ENCODE data around the gene HSPA12B.

HSPA12B gene

DNA sequence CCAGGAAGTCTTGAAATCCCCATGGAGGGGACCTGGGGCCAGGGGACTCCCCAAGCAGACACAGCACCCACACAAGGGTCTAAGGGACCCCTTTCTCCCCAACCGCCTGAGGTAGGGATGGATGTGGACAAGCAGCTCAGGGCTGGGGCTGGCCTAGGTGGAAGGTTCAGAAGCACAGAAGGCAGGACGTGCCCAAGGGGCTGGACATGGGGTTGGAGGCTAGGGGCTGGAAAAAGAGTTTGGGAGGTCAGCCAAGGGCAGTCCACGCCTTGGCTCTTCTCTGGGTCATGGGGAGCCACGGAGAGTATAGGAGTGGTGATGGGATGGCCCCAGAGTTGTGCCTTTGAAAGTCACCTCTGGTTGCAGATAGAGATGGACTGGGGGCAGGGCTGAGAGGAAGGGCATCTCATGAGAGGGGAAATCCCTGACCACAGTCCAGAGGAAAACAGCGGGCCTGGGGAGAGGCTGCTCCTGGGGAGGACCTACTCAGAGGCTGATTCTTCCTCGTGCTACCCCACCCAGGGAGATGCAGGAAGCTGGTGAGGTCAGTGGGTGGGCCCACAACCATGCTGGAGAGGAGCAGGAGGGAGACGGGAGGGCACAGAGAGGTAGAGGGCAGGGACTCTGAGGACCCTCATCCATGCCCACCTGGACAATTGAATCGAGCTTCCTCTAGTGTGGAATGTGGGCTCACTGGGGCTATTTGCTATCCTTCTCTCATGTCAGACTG, 2.5 kb upstream of the HSPA12B start:
- DNase-seq (ENCODE audit: low read depth): no peak

DNA sequence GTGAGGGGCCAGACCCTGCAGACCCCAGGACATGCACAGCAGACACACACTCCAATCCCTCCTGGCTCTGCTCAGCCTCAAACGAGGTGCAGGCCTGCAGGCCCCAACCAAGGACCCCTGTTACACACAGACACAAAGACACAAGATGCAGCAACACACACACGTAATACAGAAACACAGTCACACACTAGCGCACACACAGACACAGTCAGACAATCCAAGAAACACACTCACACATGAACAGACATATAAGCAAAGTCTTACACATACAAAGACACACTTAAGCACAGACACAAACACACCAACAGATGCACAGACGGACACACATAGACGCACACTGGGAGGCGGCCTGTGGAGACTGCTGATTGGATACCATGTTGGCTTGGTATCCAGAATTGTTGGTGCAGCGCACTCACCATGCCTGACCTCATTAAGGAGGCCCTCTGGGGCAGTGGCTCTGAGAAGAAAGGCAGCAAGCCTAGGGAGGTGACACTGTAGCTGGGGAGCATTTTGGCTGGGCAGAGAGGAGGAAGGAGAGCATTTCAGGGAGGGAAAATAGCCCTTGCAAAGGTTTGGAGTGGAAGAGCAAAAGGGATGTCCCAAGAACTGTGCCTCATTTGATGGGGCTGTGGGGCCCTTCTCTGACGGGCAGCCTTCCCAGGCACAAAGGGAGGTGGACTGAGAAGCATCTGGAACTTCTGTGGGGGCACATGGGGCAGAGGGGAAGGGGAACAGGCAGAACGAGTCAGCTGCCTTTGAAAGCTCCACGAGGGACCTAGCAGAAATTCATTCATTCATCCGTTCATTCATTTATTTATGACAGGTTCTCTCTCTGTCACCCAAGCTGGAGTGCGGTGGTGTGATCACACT, 1.4 kb upstream of the HSPA12B start:
- no peak for DNase-seq (ENCODE audit: low read depth)

DNA sequence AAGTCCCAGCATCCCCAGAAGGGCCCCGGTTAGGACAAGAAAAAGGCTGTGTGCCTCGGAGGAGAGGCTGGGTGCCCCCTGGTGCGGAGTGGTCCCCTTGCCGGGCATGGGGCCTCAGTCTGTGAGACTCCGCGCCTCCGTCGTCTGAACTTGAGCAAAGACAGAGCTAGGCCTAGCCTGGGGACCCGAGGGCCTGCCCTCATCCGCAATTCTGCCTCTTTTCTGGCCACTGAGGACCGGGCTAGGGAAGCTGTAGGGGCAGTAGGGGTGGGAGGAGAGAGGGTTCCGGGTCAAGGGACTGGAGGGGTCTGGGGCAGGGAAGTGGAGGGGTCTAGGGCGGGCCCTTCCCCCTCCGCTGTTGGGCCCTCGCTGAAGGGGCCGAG, 550 bp upstream of the HSPA12B start:
- no peak for DNase-seq (ENCODE audit: low read depth)

DNA sequence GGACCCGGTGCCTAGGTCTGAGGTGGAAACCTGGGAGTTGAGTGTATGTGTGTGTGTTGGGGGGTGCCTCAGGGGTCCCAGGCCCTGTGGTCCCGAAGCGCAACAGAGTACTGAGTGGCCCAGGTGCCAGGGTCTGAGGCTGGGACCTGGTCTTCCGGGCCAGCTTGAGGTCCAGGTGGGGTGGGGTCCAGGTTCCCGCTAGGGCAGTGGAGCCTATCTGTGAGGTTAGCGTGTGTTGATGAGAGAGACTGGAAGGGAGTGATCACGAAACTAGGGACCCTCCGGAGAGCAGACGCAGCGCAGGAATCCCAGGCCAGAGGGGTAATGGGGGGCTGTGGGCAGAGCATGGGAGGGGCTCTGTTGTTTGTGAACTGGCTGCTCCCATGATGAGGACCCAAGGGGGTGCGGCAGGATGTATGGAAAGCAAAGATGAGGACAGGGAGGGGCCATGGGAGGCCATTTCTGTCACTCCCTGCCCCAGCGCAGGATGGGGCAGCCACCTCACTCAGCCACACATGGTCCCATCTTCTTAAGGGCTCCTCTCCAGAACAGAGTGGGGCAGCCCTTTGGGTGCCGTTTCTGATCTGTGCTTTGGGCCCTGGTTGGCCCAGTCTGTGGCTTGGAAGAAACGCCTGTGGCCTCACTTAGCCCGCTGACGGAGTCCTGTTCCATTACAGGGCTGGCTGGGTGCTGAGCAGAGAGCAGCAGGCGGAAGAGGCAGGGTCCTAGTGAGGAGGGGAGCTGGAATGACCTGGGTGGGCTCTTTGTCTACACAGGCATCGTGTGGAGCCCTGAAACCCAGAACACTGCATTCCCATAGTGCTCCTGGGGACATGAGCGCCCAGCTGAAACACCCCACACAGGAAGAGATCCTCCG, 872 bp downstream of the HSPA12B start:
- DNase-seq (ENCODE audit: low read depth): no peak

DNA sequence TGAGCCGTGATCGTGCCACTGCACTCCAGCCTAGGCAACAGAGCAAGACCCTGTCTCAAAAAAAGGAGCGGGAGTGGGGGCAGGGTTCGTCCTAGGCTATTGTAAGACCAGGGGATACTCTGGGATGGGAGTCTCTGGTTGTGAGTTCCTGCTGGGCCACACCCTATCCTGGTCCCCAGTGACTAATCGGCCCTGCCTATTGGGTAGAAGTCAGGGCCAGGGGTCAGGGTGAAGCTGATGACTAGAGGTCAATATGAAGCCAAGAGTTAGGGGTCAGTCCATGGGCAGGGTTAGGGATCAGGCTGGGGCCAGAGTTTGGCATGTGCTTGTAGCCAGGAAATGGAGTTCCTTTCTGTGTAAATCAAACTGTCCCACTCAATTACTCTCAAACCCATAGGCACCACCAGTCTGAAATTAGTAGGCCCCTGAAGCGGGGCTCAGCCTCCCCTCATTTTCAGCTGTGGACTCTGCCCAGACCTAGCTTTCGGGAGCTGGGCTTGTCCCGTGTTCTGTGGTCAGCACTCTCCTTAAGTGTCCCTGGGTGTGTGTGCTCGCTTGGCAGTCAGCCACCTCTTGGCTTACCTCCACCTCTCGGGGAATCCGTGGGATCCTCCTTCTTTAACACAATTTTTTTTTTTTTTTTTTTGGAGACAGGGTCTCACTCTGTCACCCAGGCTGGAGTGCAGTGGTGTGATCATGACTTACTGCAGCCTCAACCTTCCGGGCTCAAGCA, 1.8 kb downstream of the HSPA12B start:
- no peak for DNase-seq (ENCODE audit: low read depth)

DNA sequence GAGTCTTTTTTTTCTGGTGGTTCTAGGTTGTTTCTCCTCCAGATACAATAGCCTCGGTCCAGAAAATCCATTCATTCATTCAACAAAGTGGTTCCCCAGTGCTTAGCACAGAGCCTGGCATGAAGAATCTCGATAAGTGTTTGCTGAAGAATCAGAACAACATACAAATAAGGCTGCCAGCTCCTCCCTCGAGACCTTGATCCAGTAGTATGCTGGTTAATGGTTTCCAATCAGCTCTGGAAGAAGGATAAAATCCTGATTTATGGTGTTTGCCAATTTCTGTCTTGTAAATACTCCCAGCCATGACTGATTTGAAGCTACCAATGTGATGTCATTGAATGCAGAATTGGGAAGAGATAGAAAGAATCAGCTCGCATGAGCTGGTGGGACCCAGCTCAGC, 3.3 kb downstream of the HSPA12B start:
- DNase-seq (ENCODE audit: low read depth): no peak

DNA sequence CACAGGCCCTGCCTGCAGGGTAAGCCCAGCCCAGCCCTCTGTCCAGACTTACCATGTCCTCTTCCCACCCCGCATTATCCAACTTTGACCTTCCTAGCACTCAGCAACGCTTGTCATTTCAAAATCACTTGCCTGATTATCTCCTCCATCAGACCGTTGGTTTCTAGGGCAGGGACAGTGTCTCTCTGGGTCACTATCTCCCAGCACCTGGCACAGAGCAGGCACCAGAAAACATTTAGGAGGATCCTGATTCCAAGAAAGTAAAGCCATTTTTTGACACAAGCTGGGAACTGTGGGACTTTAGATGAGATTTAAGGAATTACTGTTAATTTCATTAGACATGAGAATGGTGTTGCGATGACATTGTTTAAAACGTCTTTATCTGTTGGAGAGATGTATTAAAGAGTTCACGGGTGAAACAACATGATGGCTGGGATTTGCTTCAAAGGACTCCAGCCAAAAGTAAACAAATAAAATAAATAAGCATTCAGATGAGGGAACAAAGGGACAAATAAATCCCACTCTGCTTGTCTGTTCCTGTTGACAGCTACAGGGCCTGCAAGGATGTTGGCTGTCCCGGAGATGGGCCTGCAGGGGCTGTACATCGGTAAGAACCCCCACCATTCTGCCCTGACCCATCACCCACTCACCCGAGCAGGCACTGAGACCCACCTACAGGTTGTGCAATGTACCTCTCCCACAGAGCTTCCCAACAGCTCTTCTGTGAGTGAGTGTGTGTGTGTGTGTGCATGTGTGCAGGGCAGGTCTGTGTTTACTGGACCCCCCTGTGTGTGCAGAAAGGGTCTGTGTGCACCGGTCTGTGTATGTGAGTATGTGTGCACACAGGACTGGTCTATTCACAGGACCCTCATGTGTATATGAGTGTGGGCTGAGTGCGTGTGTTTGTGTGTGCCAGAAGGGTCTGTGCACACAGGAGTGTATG, 5.9 kb downstream of the HSPA12B start:
- no peak for DNase-seq (ENCODE audit: low read depth)

DNA sequence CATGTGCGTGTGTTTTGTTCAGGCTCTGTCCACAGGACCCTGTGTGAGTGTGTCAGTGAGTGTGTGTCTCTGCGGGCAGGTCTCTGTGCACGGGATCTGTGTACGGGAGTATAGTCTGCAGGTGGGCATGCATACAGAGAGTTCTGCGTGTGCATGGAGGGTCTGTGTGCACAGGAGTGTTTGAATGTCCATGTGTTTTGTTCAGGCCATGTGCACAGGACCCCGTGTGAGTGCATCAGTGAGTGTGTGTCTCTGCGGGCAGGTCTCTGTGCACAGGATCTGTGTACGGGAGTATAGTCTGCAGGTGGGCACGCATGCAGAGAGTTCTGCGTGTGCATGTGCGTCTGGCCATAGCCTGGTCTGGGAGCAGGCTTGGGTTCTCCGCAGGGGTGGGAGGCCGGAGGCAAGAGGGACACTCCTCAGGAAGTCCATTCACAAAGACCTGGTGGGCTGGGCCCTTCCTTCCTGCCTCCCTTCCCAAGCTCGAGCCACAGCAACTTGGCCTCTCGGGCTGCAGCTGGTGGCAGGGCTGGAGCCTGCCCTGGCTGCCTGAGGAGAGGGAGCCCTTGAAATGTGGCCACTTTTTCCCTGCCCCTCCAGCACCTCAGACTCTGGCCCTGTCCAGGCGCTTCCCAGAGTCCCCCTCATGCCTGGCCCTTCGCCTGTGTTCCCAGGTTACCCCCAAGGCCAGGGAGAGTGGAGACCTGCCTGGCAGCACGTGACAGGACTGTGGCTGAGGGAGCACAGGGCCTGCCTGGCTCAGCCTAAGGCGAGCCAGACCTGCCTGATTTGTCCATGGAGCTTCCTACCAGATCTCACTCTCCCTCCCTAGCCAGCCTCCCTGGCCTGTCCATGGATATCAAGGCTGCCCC, 6.8 kb downstream of the HSPA12B start:
- no peak for DNase-seq (ENCODE audit: low read depth)

DNA sequence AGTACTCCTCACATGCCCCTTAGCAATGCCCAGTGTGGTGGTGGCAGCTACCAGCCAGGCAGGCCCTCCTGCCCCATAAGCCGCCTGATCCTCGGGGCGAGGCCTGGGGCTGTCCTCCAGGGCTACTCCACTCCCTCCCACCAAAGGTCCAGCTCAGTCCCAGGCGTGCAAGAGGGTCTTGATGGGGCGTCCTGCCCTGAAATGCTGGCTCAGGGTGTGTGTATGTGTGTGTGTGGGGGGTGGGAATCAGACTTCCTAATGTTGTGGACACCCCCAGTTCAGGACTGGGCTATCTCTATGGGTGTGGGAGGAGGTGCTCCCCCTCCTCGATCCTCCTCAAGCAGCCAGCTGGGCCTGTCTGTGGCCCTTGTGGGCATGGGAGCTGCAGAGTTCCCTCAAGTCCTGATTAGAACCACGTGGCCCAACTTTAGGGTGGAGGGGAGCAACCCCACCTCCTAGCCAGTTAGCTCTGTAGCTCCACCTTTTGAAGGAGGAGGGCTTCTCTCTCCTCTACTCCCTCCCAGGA, 7.5 kb downstream of the HSPA12B start:
- no peak for DNase-seq (ENCODE audit: low read depth)

DNA sequence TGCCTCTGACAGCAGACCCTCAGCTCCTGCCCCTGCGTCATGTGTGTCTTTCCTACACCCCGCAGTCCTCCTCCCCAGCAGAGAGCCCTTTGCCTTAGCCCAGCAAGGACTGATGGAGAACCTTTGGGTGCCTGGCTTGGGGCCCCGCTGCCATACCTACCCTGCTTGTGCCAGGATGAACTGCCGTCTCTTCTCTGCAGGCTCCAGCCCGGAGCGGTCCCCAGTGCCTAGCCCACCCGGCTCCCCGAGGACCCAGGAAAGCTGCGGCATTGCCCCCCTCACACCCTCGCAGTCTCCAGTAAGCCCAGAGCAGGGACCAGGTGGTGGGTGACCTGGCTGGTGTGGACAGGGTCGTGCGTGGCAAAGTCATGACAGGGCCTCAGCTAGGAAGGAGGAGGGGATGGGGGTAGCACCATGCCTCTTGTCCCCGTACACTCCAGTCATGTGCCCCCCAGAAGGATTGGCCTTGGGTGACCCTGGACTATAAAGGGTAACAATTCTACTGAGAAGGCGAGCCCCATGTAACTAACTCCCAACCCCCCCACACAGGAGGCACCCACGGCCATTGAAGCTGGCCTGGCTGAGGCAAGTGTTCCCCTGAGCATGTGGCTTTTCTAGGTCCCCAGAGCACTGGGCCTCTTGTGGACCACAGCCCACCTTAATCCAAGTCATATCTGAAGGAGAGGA, 8.3 kb downstream of the HSPA12B start:
- DNase-seq (ENCODE audit: low read depth): no peak

DNA sequence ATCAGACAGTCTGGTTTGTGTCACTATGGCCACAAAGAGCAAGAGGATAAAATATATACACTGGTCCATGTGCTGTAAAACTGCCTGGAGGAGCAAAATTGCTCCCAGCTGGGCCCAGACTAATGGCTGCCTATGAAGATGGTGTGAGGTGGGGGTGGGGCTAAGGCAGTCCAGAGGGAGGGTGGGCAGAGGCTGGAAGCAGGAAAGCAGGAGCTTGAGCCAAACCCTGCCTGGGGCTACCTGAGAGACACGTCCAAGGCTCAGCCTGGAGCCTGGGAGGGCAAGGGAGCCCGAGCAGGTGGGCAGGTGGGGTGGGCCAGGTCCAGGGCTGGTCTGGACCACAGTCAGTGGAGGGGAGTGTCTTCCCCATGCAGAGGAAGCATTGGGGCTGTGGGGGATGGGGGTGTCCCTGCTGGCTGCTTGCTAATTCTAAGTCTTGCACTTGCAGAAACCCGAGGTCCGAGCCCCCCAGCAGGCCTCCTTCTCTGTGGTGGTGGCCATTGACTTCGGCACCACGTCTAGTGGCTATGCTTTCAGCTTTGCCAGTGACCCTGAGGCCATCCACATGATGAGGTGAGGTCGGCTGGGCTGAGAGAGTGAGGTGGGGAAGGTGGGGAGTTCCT, 9.5 kb downstream of the HSPA12B start:
- no peak for DNase-seq (ENCODE audit: low read depth)

DNA sequence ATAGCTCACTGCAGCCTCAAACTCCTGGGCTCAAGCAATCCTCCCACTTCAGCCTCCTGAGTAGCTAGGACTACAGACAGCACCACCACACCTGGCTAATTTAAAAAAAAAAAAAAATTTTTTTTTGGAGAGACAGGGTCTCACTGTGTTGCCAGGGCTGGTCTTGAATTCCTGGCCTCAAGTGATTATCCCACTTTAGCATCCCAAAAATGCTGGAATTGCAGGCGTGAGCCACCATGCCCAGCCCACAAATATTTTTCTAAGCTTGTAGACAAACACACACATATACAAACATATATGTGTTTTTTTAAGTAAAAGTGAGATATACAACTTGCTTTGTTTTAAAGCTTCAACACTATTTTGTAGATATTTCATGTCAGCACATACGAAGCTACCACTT, 10.8 kb downstream of the HSPA12B start:
- no peak for DNase-seq (ENCODE audit: low read depth)

DNA sequence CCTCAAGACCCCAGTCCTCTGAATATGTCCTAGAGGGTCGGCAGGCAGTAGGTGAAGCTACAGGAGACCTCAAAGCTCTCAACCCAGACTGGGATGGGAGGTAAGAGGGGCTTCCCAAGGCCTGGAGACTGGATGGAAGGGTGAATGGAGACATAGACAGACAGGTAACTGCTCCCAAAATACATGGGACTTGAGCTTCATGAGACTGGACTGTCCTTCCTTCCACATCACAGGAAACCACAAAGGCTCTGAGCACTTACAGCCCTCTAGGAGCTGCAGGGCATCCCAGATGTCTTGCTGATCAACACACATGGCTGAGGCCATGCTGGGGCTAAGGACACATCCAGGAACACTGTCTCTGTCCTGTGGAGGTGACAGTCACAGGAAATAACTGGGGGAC, 11.6 kb downstream of the HSPA12B start:
- DNase-seq (ENCODE audit: low read depth): no peak

DNA sequence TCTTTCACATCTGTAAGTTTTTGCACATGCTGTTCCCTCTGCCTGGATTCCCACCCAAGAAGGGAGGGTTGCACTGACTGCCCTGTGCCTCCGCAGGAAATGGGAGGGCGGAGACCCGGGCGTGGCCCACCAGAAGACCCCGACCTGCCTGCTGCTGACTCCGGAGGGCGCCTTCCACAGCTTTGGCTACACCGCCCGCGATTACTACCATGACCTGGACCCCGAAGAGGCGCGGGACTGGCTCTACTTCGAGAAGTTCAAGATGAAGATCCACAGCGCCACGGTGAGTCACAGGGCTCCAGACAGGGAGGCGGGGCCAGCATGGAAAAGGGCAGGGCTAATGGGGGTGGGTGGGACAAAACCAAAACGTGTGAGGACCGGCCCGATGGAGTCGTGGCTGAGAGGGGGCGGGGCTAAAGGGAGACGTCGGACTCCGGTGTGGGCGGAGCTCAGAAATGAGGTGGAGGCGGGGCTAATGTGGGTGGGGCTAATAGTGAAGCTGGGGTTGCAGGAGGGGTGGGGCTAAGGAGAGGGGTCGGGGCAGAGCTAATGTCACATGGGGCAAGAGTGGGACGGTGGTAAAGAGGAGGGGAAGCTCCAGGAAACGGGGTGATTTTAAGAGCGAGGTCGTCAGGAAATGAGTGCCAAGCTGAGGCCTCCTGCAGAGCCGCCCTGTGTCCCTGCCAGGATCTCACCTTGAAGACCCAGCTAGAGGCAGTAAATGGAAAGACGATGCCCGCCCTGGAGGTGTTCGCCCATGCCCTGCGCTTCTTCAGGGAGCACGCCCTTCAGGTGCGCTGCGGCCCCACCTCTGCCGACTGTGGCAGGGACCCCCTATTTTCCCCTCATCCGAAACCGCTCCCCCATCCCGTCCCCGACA, 12.6 kb downstream of the HSPA12B start:
- no peak for DNase-seq (ENCODE audit: low read depth)

DNA sequence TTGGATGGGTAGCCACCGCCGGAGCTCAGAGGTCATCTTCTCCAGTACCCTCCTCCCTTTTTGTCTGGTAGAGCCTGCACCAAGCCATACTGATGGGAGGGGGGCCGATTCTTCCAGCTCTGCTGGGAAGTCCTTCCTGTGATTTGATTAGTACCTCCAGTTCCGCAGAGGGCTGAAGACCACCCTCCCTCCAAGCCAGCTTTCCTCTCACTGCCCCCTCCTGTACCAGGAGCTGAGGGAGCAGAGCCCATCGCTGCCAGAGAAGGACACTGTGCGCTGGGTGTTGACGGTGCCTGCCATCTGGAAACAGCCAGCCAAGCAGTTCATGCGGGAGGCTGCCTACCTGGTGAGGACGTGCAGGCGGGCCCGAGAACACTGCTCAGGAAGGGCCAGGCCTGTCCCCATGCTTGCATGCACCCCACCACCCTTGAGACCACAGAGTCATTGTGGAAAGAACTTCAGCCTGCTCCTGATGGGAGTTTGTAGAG, 13.2 kb downstream of the HSPA12B start:
- DNase-seq (ENCODE audit: low read depth): no peak

DNA sequence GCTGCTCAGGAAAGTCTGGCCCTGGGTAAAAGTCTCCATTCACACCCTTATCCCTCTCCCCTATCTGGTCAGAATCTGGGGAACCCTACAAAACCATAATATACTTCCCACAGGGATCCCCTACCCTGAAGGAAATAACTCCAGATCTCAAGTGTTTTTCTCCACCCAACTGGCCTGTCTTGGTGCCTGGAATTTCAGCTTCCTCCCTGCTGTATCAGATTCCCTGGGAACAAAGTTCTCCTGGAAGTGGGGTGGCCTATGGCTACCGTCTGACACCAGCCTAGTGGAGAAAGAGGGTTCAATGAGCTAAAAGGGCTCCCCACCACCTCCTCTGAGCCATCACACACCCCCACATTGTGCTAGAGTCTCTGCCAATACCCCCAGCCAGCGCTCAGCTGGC, 15.0 kb downstream of the HSPA12B start:
- no peak for DNase-seq (ENCODE audit: low read depth)

DNA sequence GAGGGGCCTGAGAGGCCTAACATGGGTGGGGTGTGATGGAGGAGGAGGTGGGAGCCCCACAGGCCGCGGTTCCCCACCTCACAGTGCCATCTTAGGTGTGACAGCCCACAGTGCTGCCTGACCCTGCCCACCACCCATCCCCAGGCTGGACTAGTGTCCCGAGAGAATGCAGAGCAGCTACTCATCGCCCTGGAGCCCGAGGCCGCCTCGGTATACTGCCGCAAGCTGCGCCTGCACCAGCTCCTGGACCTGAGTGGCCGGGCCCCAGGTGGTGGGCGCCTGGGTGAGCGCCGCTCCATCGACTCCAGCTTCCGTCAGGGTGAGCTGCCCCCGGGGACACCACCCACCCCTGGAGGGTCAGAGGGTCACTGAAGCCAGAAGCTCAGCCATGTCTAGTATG, 15.6 kb downstream of the HSPA12B start:
- no peak for DNase-seq (ENCODE audit: low read depth)

All from fibroblast of gingiva (primary cell).